ENCODE results near the gene KIF21A.

The KIF21A gene

GRCh38 chr12:39341761-39342160 is 101.2 kb downstream of the KIF21A start:
- DNase-seq (ENCODE audit: insufficient read length, low spot score) = no peak
- TF ChIP-seq PAX5 (IDR thresholded peaks at IDR 0.05; ENCODE audit: insufficient read depth, low read length, severe bottlenecking) = no peak
- TF ChIP-seq SPI1 (IDR thresholded peaks at IDR 0.05; ENCODE audit: low read depth, low read length) = no peak
- no peak for TF ChIP-seq TAF1 (IDR thresholded peaks at IDR 0.05; ENCODE audit: low read depth, low read length)
- no peak for TF ChIP-seq POU2F2 (IDR thresholded peaks at IDR 0.05; ENCODE audit: low read depth, low read length)
- FAIRE-seq = no peak

GRCh38 chr12:39341179-39341578 is 101.7 kb downstream of the KIF21A start:
- FAIRE-seq = peak; percentile 41
- TF ChIP-seq PAX5 (IDR thresholded peaks at IDR 0.05; ENCODE audit: insufficient read depth, low read length, severe bottlenecking) (no peak), POU2F2 (IDR thresholded peaks at IDR 0.05; ENCODE audit: low read depth, low read length) (no peak), POLR2AphosphoS5 (IDR thresholded peaks at IDR 0.05; ENCODE audit: low read depth, low read length) (no peak), POLR2A (IDR thresholded peaks at IDR 0.05; ENCODE audit: low read depth, low read length) (no peak)
- DNase-seq (ENCODE audit: insufficient read length, low spot score) = no peak

DNA sequence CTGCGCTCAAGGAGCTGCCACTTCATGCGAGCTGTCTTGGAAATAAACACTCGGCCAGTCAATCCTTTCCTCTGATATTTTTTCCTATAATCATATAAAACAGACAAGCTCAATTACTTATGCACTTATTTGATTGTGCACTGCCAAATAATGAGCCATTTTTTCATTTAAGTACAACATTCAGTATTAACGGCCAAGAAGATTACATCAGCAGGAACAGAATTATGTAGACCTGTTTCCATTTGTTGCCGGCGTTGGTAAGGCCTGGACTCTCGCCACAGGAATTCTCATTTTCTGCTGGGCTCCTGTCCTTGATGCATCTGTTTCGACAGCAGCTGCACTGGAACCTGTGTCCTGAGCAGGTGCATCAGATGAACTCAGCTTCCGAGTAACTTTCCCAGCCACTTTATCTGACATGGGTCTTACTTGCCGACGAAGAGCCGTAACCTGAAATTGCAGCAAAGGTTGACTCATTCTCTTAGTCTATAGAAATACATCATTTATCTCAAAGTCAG is 110.2 kb downstream of the KIF21A start:
- no peak for TF ChIP-seq PAX5 (IDR thresholded peaks at IDR 0.05; ENCODE audit: insufficient read depth, low read length, severe bottlenecking)
- no peak for FAIRE-seq
- no peak for DNase-seq (ENCODE audit: insufficient read length, low spot score)

DNA sequence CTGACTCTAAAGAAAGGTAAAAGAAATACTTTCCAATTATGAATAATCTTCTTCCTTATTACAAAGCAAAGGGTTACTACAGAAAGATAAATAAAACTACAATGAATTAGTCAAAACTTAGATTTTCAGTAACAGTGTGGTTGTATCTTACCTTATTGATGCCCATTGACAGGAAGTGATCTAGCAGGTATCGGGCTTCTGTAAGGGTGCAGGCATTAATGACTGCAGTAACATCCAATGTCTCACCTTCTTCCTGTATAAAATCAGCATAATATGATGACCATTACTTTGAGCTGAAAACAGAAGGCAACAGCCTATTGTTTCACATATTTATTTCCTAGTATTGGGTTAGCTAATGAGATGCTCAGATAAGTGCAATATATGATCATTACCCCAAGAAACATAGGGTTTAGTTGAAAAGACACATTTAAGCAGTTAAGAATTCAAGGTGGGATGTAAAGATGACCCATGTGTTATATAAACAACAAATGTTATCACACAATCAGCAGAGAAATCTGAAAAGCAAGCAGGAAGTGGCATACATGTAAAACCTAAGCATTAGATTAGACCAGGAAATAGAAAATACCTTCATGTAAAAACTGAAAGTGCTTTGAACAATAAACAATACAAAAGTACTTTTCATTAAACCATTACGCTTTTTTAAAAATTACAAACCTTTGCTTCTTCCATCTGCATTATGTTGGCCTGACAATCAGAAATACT is 111.2 kb downstream of the KIF21A start:
- DNase-seq (ENCODE audit: insufficient read length, low spot score) (no peak), FAIRE-seq (peak; percentile 45)
- TF ChIP-seq POLR2A (IDR thresholded peaks at IDR 0.05; ENCODE audit: low read depth, low read length) (no peak), TAF1 (IDR thresholded peaks at IDR 0.05; ENCODE audit: low read depth, low read length) (no peak), SPI1 (IDR thresholded peaks at IDR 0.05; ENCODE audit: low read depth, low read length) (no peak), PAX5 (IDR thresholded peaks at IDR 0.05; ENCODE audit: insufficient read depth, low read length, severe bottlenecking) (no peak), POU2F2 (IDR thresholded peaks at IDR 0.05; ENCODE audit: low read depth, low read length) (no peak), POLR2AphosphoS5 (IDR thresholded peaks at IDR 0.05; ENCODE audit: low read depth, low read length) (no peak)

DNA sequence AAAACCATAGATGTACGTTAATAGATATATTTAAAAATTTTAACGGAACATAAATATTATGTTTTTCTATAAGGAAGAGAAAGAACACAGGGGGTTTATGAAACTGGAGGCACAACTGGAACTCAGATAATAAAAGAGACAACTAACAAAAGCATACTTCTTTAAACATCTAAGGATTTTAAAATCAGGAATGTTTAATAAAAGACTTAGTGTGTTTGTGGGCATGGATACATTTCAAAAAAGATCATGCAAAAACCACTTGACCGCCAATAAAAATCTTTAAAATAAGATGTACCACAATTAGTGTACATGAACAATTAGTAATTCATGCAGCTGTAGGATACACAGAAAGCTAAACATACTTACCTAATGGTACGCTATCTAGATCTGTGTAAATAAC is 113.0 kb downstream of the KIF21A start:
- DNase-seq (ENCODE audit: insufficient read length, low spot score) (no peak), FAIRE-seq (no peak)
- TF ChIP-seq POU2F2 (IDR thresholded peaks at IDR 0.05; ENCODE audit: low read depth, low read length) = no peak
- no peak for TF ChIP-seq SPI1 (IDR thresholded peaks at IDR 0.05; ENCODE audit: low read depth, low read length)
- no peak for TF ChIP-seq TAF1 (IDR thresholded peaks at IDR 0.05; ENCODE audit: low read depth, low read length)
- no peak for TF ChIP-seq POLR2AphosphoS5 (IDR thresholded peaks at IDR 0.05; ENCODE audit: low read depth, low read length)

DNA sequence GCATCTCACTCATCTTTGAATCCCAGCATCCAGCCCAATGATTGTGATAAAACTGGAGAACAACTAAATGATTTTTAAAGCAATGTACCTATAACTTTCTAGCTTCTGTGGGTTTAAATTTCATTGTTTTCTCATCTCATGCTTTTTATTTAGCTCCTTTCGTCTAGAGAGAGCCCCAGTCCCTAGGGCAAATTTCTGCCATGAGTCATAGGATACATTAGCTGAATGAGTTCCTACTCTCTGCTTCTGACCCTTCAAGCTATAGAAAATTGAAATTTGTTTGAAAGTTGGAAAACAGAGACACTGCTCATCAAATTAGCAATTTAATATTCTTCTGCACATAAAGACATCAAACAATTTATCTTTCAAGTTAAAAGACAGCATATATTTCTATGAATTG is 113.9 kb downstream of the KIF21A start:
- FAIRE-seq = no peak
- TF ChIP-seq POU2F2 (IDR thresholded peaks at IDR 0.05; ENCODE audit: low read depth, low read length) (no peak), PAX5 (IDR thresholded peaks at IDR 0.05; ENCODE audit: insufficient read depth, low read length, severe bottlenecking) (no peak), SPI1 (IDR thresholded peaks at IDR 0.05; ENCODE audit: low read depth, low read length) (no peak), POLR2AphosphoS5 (IDR thresholded peaks at IDR 0.05; ENCODE audit: low read depth, low read length) (no peak), TAF1 (IDR thresholded peaks at IDR 0.05; ENCODE audit: low read depth, low read length) (no peak), POLR2A (IDR thresholded peaks at IDR 0.05; ENCODE audit: low read depth, low read length) (no peak)

DNA sequence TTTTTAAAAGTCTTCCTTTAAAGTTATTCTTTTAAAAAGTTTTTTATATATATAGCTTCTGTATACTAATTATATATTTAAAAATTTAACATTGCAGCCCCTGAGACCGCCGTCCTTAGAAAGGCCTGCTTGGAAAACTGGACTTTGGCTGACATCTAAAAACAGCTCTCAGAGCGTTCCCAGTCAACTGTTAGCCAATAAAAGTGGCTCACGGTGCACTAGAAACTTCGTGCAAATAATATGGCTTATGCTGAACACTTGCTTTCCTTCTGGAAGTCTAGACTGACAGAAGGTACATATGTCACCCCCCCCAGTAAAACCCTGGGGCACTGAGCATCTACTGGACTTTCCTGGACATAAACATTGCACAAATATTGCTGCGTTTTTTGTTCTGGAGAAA is 115.0 kb downstream of the KIF21A start:
- FAIRE-seq = no peak
- no peak for DNase-seq (ENCODE audit: insufficient read length, low spot score)
- TF ChIP-seq POLR2A (IDR thresholded peaks at IDR 0.05; ENCODE audit: low read depth, low read length) = no peak
- TF ChIP-seq POU2F2 (IDR thresholded peaks at IDR 0.05; ENCODE audit: low read depth, low read length) = no peak
- TF ChIP-seq POLR2AphosphoS5 (IDR thresholded peaks at IDR 0.05; ENCODE audit: low read depth, low read length) = no peak
- no peak for TF ChIP-seq TAF1 (IDR thresholded peaks at IDR 0.05; ENCODE audit: low read depth, low read length)
- TF ChIP-seq SPI1 (IDR thresholded peaks at IDR 0.05; ENCODE audit: low read depth, low read length) = no peak
- TF ChIP-seq PAX5 (IDR thresholded peaks at IDR 0.05; ENCODE audit: insufficient read depth, low read length, severe bottlenecking) = no peak

More for the DNA sequence above, 113.9 kb downstream of the KIF21A start:
- DNase-seq (ENCODE audit: insufficient read length, low spot score) = no peak

DNA sequence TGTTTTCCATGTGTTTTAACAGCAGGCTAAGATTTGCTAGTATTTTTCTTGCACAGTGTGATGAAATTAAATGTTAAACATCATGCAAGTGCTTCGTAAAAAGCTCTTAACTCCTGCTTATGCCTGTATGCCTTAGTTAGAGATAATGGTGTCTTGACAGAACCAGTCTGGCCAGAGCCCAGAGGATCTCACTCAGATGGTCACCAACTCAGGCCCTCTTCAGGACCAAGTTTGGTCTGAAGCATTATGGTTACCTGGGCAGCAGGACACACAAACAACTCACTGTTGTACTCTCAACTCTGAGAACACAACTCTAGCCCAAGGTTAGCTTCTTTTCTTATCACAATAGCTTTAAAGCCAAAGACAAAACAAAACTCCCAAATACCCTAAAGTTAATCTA is 115.4 kb downstream of the KIF21A start:
- no peak for TF ChIP-seq POU2F2 (IDR thresholded peaks at IDR 0.05; ENCODE audit: low read depth, low read length)
- TF ChIP-seq POLR2A (IDR thresholded peaks at IDR 0.05; ENCODE audit: low read depth, low read length) = no peak
- no peak for TF ChIP-seq PAX5 (IDR thresholded peaks at IDR 0.05; ENCODE audit: insufficient read depth, low read length, severe bottlenecking)
- no peak for TF ChIP-seq SPI1 (IDR thresholded peaks at IDR 0.05; ENCODE audit: low read depth, low read length)
- TF ChIP-seq TAF1 (IDR thresholded peaks at IDR 0.05; ENCODE audit: low read depth, low read length) = no peak
- TF ChIP-seq POLR2AphosphoS5 (IDR thresholded peaks at IDR 0.05; ENCODE audit: low read depth, low read length) = no peak
- FAIRE-seq = no peak
- DNase-seq (ENCODE audit: insufficient read length, low spot score) = no peak

DNA sequence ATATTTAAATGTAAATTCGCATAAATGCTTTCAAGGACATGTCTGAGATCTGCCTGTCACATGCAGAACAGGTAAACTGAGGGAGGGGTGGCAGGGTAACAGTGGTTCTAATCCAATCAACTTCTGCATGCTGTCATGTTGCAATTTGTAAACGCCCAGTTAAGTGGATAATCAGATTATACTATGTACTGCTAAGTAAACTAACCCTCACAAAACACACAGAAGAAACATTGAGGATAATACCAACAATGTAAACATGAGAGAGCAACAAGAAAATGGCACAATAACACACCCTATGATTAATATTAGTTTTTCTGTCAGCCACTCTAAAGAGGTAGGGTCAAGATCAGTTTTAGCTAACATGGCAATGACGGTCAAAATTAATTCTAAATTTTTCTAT is 123.7 kb downstream of the KIF21A start:
- FAIRE-seq = no peak
- DNase-seq (ENCODE audit: insufficient read length, low spot score) = no peak
- TF ChIP-seq POLR2AphosphoS5 (IDR thresholded peaks at IDR 0.05; ENCODE audit: low read depth, low read length) (no peak), POU2F2 (IDR thresholded peaks at IDR 0.05; ENCODE audit: low read depth, low read length) (no peak), PAX5 (IDR thresholded peaks at IDR 0.05; ENCODE audit: insufficient read depth, low read length, severe bottlenecking) (no peak), SPI1 (IDR thresholded peaks at IDR 0.05; ENCODE audit: low read depth, low read length) (no peak), POLR2A (IDR thresholded peaks at IDR 0.05; ENCODE audit: low read depth, low read length) (no peak), TAF1 (IDR thresholded peaks at IDR 0.05; ENCODE audit: low read depth, low read length) (no peak)

DNA sequence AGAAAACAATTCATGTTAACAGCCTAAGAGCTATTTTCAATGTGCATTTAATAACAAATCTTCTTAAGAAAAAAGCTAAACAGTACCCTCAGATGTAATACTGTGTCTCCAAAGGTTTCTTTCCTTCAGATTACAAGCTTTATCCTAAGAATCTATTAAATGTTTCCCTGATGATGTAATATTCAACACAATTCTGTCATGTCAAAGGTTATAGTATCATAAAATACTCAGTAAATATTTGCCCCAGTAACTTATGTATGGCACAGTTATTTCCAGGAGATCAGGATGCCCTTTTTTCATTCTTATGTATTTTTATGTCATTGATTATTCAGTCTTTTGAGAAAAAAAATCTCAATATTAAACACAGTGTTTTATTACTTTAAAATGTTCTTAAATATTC is 128.4 kb downstream of the KIF21A start:
- FAIRE-seq (no peak), DNase-seq (ENCODE audit: insufficient read length, low spot score) (no peak)
- TF ChIP-seq POU2F2 (IDR thresholded peaks at IDR 0.05; ENCODE audit: low read depth, low read length) = no peak
- no peak for TF ChIP-seq POLR2AphosphoS5 (IDR thresholded peaks at IDR 0.05; ENCODE audit: low read depth, low read length)
- no peak for TF ChIP-seq PAX5 (IDR thresholded peaks at IDR 0.05; ENCODE audit: insufficient read depth, low read length, severe bottlenecking)
- no peak for TF ChIP-seq SPI1 (IDR thresholded peaks at IDR 0.05; ENCODE audit: low read depth, low read length)
- TF ChIP-seq TAF1 (IDR thresholded peaks at IDR 0.05; ENCODE audit: low read depth, low read length) = no peak
- no peak for TF ChIP-seq POLR2A (IDR thresholded peaks at IDR 0.05; ENCODE audit: low read depth, low read length)

Data from GM12891 (cell line).